Measurements from ENCODE around the gene EFHC1. TPM values are rescaled to one million over a fixed set of nuclear protein-coding genes. Genes with fewer than 3 reads are reported as not detected.

EFHC1 gene
- total and polyA plus RNA-seq, 2 of the 13 experiments (the other 11 are each of a cell fraction or from before 2014, with no cell fraction given): 23.4 to 29.5 TPM

DNA sequence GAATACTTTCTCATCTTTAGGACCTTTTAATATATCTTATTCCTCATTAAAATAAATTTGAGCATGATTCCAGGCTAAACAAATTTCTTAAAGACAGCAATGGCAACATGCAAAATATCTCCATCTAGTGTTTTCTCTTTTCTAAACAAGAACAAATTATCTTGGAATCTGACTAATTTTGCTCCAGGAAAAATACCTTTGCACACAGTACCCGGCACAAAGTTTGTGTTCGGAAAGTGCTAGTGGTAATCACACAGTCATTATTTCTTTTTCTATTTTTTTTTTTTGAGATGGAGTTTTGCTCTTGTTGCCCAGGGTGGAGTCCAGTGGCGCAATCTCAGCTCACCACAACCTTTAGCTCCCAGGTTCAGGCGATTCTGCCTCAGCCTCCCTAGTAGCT is 8.2 kb upstream of the EFHC1 start (continued):
- TF ChIP-seq, protein P1, sequence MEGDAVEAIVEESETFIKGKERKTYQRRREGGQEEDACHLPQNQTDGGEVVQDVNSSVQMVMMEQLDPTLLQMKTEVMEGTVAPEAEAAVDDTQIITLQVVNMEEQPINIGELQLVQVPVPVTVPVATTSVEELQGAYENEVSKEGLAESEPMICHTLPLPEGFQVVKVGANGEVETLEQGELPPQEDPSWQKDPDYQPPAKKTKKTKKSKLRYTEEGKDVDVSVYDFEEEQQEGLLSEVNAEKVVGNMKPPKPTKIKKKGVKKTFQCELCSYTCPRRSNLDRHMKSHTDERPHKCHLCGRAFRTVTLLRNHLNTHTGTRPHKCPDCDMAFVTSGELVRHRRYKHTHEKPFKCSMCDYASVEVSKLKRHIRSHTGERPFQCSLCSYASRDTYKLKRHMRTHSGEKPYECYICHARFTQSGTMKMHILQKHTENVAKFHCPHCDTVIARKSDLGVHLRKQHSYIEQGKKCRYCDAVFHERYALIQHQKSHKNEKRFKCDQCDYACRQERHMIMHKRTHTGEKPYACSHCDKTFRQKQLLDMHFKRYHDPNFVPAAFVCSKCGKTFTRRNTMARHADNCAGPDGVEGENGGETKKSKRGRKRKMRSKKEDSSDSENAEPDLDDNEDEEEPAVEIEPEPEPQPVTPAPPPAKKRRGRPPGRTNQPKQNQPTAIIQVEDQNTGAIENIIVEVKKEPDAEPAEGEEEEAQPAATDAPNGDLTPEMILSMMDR (CRISPR knock-in tag; IDR thresholded peaks at IDR 0.05): no peak
- TF ChIP-seq ZNF510 (CRISPR knock-in tag; IDR thresholded peaks at IDR 0.05; ENCODE audit: low read depth): no peak

DNA sequence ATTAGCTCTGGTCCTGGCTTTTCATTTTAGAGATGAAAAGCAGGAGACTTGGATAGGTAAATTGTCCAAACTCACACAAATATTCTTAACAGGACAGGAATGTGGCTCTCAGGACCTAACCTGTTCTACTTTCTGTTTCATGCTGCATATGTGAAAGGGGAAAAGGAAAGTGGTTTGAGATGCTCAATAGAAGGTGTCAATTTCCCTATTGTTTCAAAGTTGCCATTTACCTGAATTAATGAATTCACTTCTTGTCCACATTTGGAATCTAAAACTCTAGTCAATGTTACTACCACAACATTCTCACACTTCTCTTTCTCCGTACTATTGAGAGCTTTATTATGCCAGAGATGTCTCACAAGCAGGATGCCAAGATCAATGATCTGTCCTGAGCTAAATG is 4.8 kb upstream of the EFHC1 start:
- Histone ChIP-seq H3K4me1 (ENCODE audit: insufficient read depth, low read length) (peaks cover 44% of the 10 kb centered on the region), H3K27ac (ENCODE audit: extremely low read length, insufficient read depth, low read length) (no peak overlapping the region), H3K9ac (ENCODE audit: insufficient read depth, low read depth, low read length) (no peak overlapping the region), H3K36me3 (replicated peaks in 1 of 2; ENCODE audit: control insufficient read depth in 1 of 2, insufficient read depth in 2 of 2, low read length in 2 of 2) (no peaks in the 10 kb centered on the region), H4K20me1 (ENCODE audit: insufficient read depth, low read length) (no peaks in the 10 kb centered on the region), H3K9me3 (ENCODE audit: low read length) (no peaks in the 10 kb centered on the region), H2AFZ (ENCODE audit: low read length) (no peak overlapping the region), H3K4me2 (ENCODE audit: low read depth, low read length) (no peak overlapping the region), H3K4me3 (replicated peaks in 1 of 3; ENCODE audit: insufficient read depth in 1 of 3, low read depth in 2 of 3, low read length in 3 of 3) (no peak overlapping the region), H3K27me3 (ENCODE audit: control insufficient read depth in 1 of 2, insufficient read depth in 2 of 2, low read length in 2 of 2) (peaks cover 0 to under 1% of the 10 kb centered on the region in 2 experiments; a peak in 1 of 5 replicates), H3K79me2 (ENCODE audit: insufficient read depth, low read length) (no peaks in the 10 kb centered on the region)
- no peak for DNase-seq (ENCODE audit: low spot score)
- CTCF ChIA-PET (ENCODE audit: low intra/inter-chr PET ratio, low total read pairs): interaction anchor here (5.5 kb wide), 1 partner anchor 249 kb away, joined by 79 read pairs; no protein-coding TSS in a partner anchor
- no peak for ATAC-seq
- no peak for FAIRE-seq
- intact Hi-C loops (cut with micrococcal nuclease; ENCODE audit: unreplicated experiment): no loop called here
- TF ChIP-seq ZNF3 (CRISPR knock-in tag; IDR thresholded peaks at IDR 0.05): no peak
- no peak for TF ChIP-seq ZNF816 (CRISPR knock-in tag; IDR thresholded peaks at IDR 0.05; ENCODE audit: borderline replicate concordance)
- TF ChIP-seq ATF7-NPFF (CRISPR knock-in tag; IDR thresholded peaks at IDR 0.05; ENCODE audit: low read depth): no peak
- TF ChIP-seq ZNF460 (CRISPR knock-in tag; IDR thresholded peaks at IDR 0.05; ENCODE audit: borderline replicate concordance): no peak
- BruUV-seq (replicated peaks): no TSS peak
- POLR2A ChIA-PET: interaction anchor here (0.9 to 4.0 kb wide), 3 partner anchors 175 to 248 kb away, joined by 3 to 16 read pairs (median 5); no protein-coding TSS in a partner anchor
- in situ Hi-C loops (cut with HindIII; ENCODE audit: extremely low pct_ligation_motif_present, low pct_unique_long_range_greater_than_20kb): loop anchor here (5.0 kb wide), 2 partner anchors 182 to 247 kb away; no protein-coding TSS in a partner anchor
- 97% methylated on average over 1 of the region's 1 CpG for WGBS (ENCODE audit: low lambda C conversion rate)
